HG03521 (cell line): ENCODE results near the gene MUC5AC.
"Not testable (repeated sequence)": the region's sequence is repeated elsewhere in the genome, so short reads cannot be mapped to it uniquely, and the experiment has no call there.

Experiments used
- ATAC-seq: cut with Tn5 transposase; IDR thresholded peaks from one replicate; pipeline ENCODE4 v1.9.1; 2021; ENCODE audit warnings: mild to moderate bottlenecking, moderate library complexity; ENCODE audit not compliant: unreplicated experiment

The MUC5AC gene

GRCh38 chr11:1140642-1141490 is 16.9 kb upstream of the MUC5AC start:
- ATAC-seq: no peak

DNA sequence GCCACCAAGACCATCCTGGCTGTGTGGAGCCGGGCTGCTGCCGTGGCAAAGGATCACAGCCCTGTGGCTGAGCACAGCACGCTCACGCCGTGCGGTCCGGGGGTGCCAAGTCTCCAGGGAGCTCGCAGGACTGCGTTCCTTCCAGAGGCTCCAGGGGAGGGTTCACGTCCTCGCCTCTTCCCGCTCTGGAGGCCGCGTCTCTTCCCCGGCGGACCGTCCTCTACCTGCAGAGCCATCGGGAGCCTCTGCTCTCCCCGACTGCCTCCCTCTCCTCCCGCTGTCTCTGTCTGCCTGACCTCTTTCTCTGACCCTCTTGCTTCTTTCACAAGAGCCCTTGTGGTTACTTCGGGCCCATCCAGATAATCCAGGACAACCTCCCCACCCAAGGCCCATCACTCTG is 11.4 kb upstream of the MUC5AC start:
- no peak for ATAC-seq

GRCh38 chr11:1147792-1148191 is 10.0 kb upstream of the MUC5AC start:
- no peak for ATAC-seq

GRCh38 chr11:1148752-1149180 is 9.0 kb upstream of the MUC5AC start:
- ATAC-seq: no peak

- ATAC-seq: no peak
These were observed 8.2 kb upstream of the MUC5AC start for GRCh38 chr11:1149545-1149944.

DNA sequence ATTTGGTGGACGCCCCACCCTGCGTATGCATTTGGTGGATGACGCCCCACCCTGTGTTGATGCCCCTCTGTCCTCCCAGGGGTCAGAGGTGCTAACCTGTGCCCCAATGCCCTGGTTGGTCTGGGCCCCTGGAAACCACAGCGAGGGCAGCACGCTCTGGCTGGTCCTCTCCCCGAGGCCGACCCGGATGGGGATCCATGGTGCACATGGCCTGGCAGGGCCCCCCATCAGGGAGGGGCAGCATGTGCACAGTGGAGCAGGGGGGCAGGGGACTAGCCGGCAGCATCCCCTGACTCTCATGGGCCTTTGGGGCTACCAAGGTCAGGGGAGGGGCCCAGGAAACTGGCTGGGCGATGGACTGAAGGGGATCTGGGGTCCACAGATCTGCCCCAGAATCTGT is 7.6 kb upstream of the MUC5AC start:
- ATAC-seq: no peak

DNA sequence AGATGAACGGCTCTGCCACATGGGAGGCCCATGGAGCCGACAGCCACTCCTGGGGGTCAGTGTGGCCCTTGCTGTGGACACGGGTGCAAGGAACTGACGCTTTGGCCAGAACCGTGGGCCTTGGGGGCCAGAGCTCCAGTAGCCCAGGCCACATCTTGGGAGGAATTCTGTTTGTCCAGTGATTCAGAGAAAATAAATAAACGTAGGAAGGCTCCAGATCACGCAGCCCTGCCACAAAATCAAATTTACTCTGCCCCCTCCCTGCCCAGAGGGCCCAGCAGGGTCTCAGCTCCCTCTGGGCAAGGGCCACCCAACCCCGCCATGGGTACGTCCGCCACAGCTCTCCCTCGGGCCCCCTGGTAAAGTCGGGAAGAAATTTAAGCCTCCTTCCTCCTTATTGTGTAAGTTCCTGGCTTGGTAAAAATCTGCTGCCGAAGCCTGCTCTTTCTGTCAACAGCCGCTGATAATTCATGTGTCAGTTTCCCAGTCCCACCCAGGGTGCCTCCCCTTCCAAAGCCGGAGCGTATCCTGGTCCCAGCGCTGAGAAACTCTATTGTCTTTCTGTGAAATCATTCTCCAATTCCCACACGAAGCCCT is 6.9 kb upstream of the MUC5AC start:
- ATAC-seq: no peak

DNA sequence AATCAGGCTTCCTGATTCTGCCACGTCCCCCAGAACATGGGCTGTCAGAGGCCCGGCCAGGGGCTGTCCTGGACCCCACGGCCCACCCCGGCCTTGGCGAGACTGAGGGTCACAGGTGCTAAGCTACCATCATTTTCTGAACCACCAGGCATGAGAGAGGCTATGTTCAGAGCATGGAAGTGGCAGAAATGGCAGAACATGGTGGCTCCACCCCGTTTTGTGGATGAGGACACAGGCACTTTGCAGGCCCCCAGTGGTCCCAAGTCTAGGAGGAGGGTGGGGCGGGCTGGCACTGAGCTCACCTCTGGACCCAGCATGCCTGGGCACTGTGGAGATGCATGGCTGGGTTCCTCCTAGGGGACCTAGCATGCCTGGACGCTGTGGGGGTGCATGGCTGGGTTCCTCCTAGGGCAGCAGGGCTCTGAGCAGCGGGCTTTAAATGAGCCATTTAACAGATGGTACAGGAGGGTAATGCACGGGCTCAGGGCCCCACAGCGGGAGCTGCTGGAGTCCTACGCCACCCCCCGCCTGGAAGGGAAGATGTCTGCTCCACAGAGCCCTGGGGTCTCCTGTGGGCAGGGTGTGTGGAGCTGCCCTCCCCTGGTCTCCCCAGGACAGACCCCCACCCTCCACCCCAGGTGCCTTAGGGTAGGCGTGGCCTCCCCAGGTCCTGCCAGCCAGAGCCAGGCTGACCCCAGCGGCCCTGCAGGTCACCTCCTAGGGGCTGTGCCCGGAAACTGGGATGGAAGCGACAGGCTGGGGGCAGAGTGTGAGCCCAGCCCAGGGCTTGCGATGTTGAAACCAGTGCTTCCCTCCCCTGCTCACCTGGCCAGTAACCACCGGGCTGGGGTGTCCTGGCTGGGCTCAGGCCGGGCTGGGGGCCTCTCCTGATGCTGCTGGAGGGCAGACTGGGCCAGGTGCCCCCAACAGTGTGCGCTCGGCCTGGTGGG is 6.1 kb upstream of the MUC5AC start:
- no peak for ATAC-seq

DNA sequence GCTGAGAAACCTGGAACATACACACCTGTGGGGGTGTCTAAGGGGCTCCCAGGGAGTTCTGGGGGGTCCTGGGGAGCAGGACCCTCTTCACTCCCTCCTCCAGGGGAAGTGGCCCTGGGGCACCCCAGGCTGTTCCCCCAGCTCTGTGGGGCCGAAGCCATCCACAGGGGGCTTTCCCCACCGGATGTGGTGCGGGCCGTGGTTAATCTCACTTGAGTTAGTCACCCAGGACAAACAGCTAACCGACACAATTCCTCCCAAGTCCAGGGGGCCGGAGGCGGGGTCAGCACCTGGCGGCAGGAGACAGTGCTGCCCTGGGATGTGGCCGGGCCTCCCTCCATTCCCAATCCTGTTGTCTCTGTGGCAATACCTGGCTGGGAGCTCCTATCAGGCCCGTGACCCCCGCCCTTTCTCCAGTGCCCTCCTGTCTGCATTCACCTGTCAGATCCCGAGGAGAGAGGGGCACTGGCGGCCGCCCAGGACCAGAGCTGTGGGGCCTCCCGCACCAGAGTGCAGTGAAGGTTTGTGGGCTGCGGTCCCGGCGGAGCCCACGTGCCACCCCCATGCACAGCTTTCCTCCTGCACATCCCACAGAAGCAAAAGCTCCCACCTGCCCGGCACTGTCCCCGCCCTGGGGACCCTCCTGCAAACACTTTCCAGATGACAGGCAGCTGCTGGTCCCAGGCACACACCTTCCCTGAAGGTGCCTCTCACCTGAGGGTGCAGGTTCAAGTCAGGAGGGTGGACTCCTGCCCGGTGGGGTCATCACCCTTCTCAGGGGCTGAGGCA is 5.2 kb upstream of the MUC5AC start:
- ATAC-seq: no peak

DNA sequence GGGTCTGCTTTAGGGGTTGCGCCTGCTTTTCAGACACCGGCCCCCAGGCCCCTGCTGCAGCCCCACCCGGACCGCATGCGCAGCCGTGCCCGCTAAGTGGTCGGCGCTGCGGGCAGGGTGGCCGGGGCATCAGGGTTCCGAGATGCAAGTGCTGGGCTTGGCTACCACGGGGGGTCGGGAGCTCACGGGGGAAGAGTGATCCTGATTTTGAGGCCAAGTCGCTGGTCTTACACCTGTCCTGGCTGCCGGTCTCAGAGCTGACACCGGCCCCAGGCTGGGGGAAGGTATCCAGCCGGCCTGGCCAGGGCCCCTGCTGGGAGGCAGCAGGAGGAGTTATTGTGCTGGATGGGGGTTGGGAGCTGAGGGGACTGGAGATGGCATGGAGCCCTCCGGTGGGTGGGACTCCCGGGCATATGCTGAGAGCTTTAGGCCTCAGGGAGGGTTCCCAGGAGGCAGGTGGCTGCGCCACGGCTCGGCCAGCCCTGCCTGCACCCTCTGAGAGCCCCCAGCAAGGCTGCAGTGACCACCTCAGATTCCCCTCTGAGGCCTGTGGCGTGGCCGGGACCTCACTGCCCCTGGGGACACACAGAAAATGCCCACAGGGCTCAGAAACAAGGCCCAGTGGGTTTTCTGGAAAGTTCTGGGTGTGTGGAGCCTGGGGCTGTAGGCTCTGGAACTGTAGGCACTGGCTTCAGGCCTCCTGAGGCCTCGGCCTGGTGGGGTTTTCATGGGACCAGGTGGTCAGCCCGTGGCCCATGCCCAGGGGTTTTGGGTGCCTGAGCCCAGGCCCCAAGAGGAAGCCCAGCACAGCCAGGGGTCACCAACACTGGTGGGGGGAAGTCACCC is 4.4 kb upstream of the MUC5AC start:
- no peak for ATAC-seq

DNA sequence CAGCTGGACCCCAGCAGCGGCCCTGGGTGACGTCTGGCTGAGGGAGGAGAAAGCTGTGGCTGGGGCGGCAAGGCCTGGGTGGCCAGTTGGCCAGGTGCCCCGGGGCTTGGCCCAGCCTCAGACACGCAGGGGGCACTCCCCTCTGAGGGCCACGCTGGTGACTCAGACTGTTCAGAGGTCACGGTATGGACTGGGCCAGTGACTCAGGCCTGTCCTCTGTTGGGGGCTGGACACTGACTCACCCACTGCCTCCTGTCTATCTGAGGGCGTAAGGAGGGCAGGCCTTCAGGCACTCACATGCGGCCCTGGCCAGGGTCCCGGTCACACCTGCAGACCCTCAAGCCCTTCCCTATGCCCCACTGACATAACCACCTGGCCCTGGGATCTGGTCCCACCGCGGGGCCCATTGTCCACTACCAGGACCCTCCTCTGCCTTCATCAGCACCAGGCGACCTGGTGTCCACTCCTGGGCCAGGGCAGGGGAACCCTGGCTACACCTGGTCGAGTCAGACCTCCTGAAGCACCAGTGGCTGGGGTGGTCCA is 3.7 kb upstream of the MUC5AC start:
- no peak for ATAC-seq

DNA sequence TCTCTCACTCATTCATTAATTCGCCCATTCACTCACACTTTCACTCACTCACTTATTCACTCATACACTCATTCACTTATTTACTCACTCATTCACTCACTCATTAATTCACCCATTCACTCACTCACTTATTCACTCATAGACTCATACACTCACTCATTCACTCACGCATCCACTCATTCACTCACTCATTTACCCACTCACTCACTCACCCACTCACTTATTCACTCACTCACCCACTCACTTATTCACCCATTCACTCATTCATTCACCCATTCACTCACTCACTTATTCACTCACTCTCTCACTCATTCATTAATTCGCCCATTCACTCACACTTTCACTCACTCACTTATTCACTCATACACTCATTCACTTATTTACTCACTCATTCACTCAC is 3.1 kb upstream of the MUC5AC start:
- ATAC-seq: not testable (repeated sequence)

- ATAC-seq: no peak
These were observed 2.5 kb upstream of the MUC5AC start for GRCh38 chr11:1155274-1155693.

GRCh38 chr11:1156506-1157340 is 1.0 kb upstream of the MUC5AC start:
- ATAC-seq: no peak

DNA sequence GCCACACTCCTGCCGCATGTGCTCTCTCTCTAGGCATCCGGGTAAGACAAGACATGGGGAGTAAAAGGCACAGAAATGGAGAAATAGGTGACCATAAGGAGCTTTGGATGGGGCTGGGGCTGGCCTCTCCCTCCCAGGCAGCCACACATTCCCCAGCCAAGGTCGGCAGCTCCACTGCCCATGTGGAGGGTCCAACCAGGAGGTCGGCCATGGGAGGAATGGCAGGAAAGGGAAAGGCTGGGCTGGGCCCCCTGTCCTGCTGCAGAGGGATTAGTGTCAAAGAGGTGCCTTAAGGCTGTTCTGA is 460 bp upstream of the MUC5AC start:
- ATAC-seq: no peak

DNA sequence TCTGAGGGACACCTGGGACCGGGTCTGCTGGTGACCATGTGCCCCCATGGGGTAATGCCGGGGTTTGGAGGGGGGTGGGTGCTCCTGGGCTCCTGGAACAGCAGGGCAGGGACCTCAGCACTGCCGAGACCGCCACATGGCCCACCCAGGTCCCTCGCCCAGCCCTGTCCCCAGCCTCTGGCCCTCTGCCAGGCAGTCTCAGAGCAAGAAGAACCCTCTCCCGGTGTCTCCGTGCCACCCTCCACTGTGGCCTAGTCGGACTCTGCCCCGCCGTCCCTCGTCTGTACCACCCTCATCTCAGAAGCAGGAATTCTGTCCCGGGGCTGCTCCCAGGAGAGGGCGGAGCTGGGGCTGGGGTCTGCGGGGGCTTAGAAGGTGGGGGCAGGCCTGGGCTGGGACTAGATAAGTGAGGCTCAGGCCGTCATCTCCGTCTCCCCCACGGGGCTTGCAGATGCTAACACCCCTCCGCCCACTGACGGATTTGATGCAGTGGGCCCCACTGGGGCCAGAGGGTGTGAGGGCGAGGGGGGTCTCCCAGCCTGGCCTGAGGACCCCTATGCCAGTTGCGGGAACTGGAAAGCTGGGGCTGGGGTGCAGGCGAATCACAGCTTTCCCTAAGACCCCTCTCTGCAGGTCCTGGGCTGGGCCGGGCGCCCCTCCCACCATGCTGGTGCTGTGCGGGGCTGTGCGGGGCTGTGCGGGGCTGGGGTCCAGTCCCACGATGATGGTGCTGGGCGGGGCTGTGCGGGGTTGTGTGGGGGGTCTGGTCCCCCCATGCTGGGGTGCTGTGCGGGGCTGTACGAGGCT is 1.1 kb downstream of the MUC5AC start:
- ATAC-seq: no peak

GRCh38 chr11:1159488-1160220 is 1.9 kb downstream of the MUC5AC start:
- not testable (repeated sequence) for ATAC-seq
